Activated T-helper 1 cell treated with anti-CD3 and anti-CD28 coated beads, Interleukin-2, amount 50 U/mL, for 16 hours (primary cell): Measurements from ENCODE around the gene VPS26B.
"Not testable (repeated sequence)": the region's sequence is repeated elsewhere in the genome, so short reads cannot be mapped to it uniquely, and the experiment has no call there.

Source experiments
- DNase-seq, 2 donors: peaks; one replicate each; pipeline ENCODE4 v3.0.0-alpha.2; 2020; ENCODE audit warnings: low read depth in 1 of 2, low spot score in 1 of 2

Gene VPS26B

GRCh38 chr11:134223836-134224709, at the start of gene VPS26B, which contains the start of gene NCAPD3:
TSS of gene VPS26B (plus strand) at chr11:134224671. CDS start at chr11:134225123, 452 bp downstream.
TSS of gene NCAPD3 (minus strand) at chr11:134223967. CDS start at chr11:134223926, 41 bp downstream.
- DNase-seq: peak; percentile 92 to 93

GRCh38 chr11:134176284-134176683, 48.2 kb upstream of the VPS26B start:
- no peak for DNase-seq

GRCh38 chr11:134178032-134178674, 46.3 kb upstream of the VPS26B start:
- DNase-seq: no peak

- no peak for DNase-seq
Measured at GRCh38 chr11:134181707-134182106, 42.8 kb upstream of the VPS26B start.

DNA sequence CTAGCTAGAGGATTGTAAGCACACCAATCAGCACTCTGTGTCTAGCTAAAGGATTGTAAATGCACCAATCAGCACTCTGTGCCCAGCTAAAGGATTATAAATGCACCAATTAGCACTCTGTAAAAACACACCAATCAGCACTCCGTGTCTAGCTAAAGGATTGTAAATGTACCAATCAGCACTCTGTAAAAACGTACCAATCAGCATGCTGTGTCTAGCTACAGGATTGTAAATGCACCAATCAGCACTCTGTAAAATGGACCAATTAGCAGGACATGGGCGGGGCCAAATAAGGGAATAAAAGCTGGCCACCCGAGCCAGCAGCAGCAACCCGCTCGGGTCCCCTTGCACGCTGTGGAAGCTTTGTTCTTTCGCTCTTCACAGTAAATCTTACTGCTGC, 36.4 kb upstream of the VPS26B start:
- not testable (repeated sequence) for DNase-seq

GRCh38 chr11:134196756-134197155, 27.7 kb upstream of the VPS26B start:
- no peak for DNase-seq

GRCh38 chr11:134199531-134199930, 24.9 kb upstream of the VPS26B start:
- no peak for DNase-seq

DNA sequence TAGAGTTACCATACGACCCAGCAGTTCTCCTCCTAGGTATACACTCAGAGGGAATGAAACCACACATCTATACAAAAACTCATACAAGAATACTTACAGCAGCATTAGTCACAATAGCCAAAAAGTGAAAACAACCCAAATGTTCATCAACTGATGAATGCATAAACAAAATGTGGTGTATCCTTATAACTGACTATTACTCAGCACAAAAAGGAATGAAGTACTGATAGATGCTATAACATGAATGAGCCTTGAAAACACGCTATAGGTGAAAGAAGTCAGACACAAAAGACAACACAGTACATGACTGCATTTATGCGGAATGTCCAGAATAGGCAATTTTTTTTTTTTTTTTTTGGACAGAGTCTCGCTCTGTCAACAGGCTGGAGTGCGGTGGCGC, 23.8 kb upstream of the VPS26B start:
- no peak for DNase-seq

DNA sequence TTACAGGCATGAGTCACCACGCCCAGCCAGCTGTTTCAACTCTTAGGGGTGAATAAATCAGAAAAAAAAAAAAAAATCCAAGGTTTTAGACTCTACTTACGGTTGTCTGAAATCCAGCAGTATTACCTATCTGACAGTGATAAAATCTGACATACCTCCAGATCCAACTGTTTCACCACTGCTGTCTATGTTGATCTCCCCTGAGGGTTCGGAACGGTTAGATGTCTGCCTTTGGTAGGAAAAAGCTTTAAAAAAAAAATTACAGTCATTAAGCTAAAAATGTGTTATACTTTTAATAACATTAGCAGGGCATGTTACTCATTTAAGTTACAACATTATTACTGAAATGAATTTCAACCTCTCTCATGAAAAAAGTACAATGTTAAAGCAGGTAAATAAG, 21.8 kb upstream of the VPS26B start:
- no peak for DNase-seq

DNA sequence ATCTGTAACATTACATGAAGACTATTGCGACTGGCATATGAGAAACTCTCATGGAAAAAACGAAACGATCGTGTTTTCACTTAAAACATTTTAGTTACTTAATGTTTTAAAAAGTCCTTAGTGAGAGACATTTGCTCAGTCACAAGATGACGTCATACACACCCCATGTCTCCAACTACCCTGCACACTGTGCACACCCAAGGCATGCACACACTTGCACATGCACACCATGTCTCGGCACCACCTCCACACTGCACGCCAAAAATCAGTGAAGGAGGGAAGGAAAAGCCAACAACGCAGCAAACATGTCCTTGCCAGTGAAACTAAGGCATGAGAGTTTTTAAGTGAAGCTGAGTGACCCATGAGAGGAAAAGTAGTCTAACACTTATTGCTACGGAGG, 18.7 kb upstream of the VPS26B start:
- no peak for DNase-seq

- DNase-seq: no peak
Measured at GRCh38 chr11:134206185-134206584, 18.3 kb upstream of the VPS26B start.

GRCh38 chr11:134207538-134208239, 16.8 kb upstream of the VPS26B start:
- DNase-seq: peak; percentile 39 to 45

DNA sequence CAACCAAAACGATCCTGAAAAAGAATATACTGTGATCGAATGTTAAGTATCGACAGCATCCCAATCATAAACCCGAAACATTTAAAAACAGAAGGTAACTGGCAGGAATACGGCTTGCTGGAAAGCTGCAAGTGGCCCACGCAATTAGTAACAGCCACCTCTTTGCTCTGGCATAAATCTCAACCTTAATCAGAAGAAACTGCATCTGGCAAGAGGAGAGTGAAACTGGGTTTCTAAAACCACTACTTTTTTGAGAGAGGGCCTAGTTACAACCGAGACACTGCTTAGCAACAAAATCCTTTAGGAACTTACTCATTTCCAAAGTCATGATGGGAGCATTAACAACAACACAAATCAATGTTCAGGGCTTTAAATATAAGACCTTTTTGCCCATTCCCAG, 8.6 kb upstream of the VPS26B start:
- DNase-seq: no peak

- DNase-seq: no peak
Measured at GRCh38 chr11:134216816-134217215, 7.7 kb upstream of the VPS26B start.

DNA sequence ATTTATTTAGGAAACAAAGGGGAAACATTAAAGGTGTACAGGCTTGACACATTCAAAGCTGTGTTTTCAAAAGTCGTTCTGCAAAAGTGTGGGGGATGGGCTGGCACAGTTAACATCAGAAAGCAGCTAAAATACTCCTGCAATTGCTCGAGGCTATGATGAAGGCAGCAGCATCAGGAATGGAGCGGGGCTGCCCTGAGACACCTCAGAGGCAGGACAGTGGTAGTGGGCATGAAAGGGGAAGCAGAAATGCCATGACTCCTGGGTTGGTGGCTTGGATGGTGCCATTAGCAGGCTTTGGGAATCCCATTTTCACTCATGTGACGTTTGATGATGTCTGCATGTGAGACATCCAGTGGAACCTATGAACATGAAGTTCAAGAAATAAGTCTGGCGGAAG, 1.4 kb upstream of the VPS26B start:
- DNase-seq: no peak

DNA sequence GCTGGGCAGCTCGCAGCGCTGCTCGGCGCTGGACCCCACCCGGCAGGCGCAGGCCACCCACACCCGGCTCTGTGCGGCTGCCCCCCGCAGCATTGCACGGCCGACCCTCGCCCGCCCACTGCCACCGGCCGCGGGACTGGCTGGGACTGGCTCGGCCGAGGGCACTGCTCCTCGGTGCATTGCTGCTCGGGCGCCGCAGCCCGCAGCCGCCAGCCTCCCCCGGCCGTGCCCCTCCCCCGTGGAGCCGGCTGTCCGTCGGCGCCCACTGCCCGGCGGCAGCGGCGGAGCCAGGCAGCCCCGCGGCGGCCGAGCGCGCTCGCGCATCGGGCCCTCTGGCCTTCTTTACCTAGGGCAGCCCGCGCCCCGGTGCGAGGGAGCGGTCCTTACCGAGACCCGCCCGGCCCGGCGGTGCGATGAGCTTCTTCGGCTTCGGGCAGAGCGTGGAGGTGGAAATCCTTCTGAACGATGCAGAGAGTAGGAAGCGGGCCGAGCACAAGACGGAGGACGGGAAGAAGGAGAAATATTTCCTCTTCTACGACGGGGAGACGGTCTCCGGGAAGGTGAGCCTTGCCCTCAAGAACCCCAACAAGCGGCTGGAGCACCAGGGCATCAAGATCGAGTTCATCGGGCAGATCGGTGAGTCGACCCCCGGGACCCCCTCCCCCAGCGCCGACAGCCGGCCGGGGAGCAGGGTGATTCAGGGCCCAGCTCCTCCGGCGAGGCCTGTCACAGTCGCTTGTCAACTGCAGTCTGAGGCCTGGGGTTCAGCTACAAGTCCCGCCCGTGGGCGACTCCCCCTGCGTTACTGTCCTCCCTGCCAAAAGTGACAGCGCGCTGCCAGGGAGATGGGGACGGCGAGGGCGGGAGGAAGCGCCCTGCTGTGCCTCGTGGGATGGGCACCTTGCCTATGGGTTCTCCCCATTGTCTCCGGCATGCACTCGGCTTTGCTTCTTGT, 516 bp downstream of the VPS26B start:
- peak; percentile 38 to 41 for DNase-seq

- no peak for DNase-seq
Measured at GRCh38 chr11:134226806-134227325, 2.4 kb downstream of the VPS26B start.

DNA sequence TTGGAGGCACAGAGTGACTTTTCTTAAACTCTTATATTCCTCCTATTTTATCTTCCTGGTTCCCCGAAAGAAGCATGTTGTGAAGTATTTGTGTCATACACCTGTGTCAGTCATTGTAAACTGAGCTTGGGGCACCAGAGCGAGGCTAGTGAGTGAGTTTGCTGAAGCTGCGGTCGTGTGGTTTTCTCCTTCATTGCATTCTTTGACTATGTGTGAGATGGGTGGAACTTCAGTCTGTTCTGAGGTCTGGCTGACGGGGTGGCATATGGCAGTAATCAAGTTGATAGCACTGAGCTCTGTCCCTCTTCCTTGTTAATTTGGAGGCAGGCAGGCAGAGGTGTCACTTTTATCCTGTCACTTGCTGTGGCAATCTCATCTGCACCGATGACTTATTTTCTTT, 4.2 kb downstream of the VPS26B start:
- DNase-seq: no peak

- DNase-seq: no peak
Measured at GRCh38 chr11:134229126-134229790, 4.8 kb downstream of the VPS26B start.

DNA sequence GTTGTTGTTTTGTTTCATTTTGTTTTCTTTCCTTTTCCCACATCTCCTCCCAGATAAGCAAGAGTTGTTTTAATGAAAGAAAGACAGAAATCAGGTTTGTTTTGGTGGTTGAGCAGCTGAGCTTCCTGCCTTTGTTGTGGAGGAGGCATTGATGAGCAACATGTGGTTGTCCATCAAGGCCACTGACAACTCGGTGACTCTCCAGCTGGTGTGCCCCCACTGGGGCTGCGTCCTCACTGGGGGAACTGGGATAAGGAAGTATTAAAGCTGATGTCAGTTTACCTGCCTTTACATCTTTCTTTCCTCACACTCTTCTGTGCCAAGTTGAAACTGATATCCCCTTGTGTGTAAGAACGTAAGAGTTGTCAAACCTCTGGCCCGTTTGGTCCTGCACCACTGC, 5.9 kb downstream of the VPS26B start:
- DNase-seq: no peak
